Stimulated activated CD4-positive, alpha-beta T cell treated with anti-CD3 and anti-CD28 coated beads, Interleukin-4, amount 100 ng/mL, for 48 hours (primary cell): ENCODE measurements around the gene GUCD1.
A peak's percentile ranks its signal among the peaks of the same experiment; 100 is the strongest.
"Not testable (repeated sequence)": the region's sequence is repeated elsewhere in the genome, so short reads cannot be mapped to it uniquely, and the experiment has no call there.

Source experiments
- DNase-seq, 2 donors: peaks; one replicate each; pipeline ENCODE4 v3.0.0-alpha.2; 2020; ENCODE audit warnings: low read depth in 2 of 2

The GUCD1 gene

GRCh38 chr22:24565077-24565476 lies 10.1 kb upstream of the GUCD1 start:
- DNase-seq: no peak

- no peak for DNase-seq
These were observed 9.6 kb upstream of the GUCD1 start for GRCh38 chr22:24564376-24565058.

- no peak for DNase-seq
These were observed 8.3 kb upstream of the GUCD1 start for GRCh38 chr22:24563246-24563645.

- no peak for DNase-seq
These were observed 4.5 kb upstream of the GUCD1 start for GRCh38 chr22:24559471-24559870.

GRCh38 chr22:24555165-24556039 lies 464 bp upstream of the GUCD1 start, which contains the start of gene SNRPD3:
TSS of gene SNRPD3 (plus strand) at chr22:24555999. CDS start at chr22:24557675, 1,676 bp downstream.
- DNase-seq: peak; percentile 99 to 100

- no peak for DNase-seq
These were observed 1.2 kb downstream of the GUCD1 start for GRCh38 chr22:24553597-24554312.

GRCh38 chr22:24552503-24553286 lies 2.2 kb downstream of the GUCD1 start:
- not testable (repeated sequence) for DNase-seq

- DNase-seq: no peak
These were observed 4.0 kb downstream of the GUCD1 start for GRCh38 chr22:24550902-24551435.

GRCh38 chr22:24550028-24550901 lies 4.7 kb downstream of the GUCD1 start:
- DNase-seq: no peak

GRCh38 chr22:24548812-24549211 lies 6.1 kb downstream of the GUCD1 start:
- DNase-seq: no peak

GRCh38 chr22:24543679-24544243 lies 11.2 kb downstream of the GUCD1 start:
- DNase-seq: no peak

- no peak for DNase-seq
These were observed 11.7 kb downstream of the GUCD1 start for GRCh38 chr22:24543185-24543601.

- no peak for DNase-seq
These were observed 12.3 kb downstream of the GUCD1 start for GRCh38 chr22:24542641-24543040.

- DNase-seq: no peak
These were observed 13.0 kb downstream of the GUCD1 start for GRCh38 chr22:24541681-24542515.

GRCh38 chr22:24540470-24540869 lies 14.5 kb downstream of the GUCD1 start:
- no peak for DNase-seq

GRCh38 chr22:24536089-24536488 lies 18.8 kb downstream of the GUCD1 start:
- no peak for DNase-seq

GRCh38 chr22:24535348-24535747 lies 19.6 kb downstream of the GUCD1 start:
- no peak for DNase-seq

GRCh38 chr22:24532075-24532474 lies 22.9 kb downstream of the GUCD1 start:
- no peak for DNase-seq

GRCh38 chr22:24530968-24531367 lies 24.0 kb downstream of the GUCD1 start:
- not testable (repeated sequence) for DNase-seq
